Prostate gland (tissue), 2 donors: ENCODE results near the gene DDX39A. TPM values are rescaled to one million over a fixed set of nuclear protein-coding genes. Genes with fewer than 3 reads are reported as not detected.

Experiments used
- DNase-seq: peaks from one replicate; pipeline ENCODE4 v3.0.0-alpha.2; 2019; ENCODE audit warnings: low spot score
- H3K27ac ChIP-seq, 2 donors: fragments of 200-600 bp; sonication (generic); 2 replicates each; pipeline ENCODE4 v1.5.1; 2017 to 2019
- H3K27me3 ChIP-seq: fragments of 200-600 bp; sonication (generic); replicated peaks from 2 replicates; pipeline ENCODE4 v1.5.1; 2019; ENCODE audit not compliant: insufficient read depth
- H3K36me3 ChIP-seq, 2 donors: fragments of 200-600 bp; sonication (generic); 1 replicate in 1 of 2; 2 replicates in 1 of 2; pipeline versions ENCODE4 v1.5.1 to v1.8.1; 2017 to 2019
- H3K4me1 ChIP-seq: fragments of 200-600 bp; sonication (generic); replicated peaks from 2 replicates; pipeline ENCODE4 v1.5.1; 2019
- H3K4me3 ChIP-seq, 2 donors: fragments of 200-600 bp; sonication (generic); 2 replicates each; pipeline ENCODE4 v1.5.1; 2017 to 2019
- H3K9me3 ChIP-seq: fragments of 200-600 bp; sonication (generic); 2 replicates; pipeline ENCODE4 v1.5.1; 2017
- CTCF ChIP-seq, 4 experiments: fragments of 200-600 bp in 2 of 4; fragments of 450-650 bp in 2 of 4; sonication (generic) in 2 of 4; IDR thresholded peaks; 1 replicate in 3 of 4; 2 replicates in 1 of 4; pipeline ENCODE4 v1.5.1; 2016 to 2019; ENCODE audit warnings: antibody characterized with exemption in 4 of 4, mild to moderate bottlenecking in 2 of 4, moderate library complexity in 2 of 4
- POLR2A ChIP-seq: fragments of 450-650 bp; IDR thresholded peaks from one replicate; pipeline ENCODE4 v1.6.1; 2016; ENCODE audit warnings: antibody characterized with exemption, mild to moderate bottlenecking
- POLR2AphosphoS5 ChIP-seq: sonication (generic); formaldehyde crosslinking; IDR thresholded peaks from one replicate; pipeline ENCODE4 v1.6.1; 2017; ENCODE audit warnings: antibody characterized with exemption
- WGBS: methylation state at CpG from one replicate; pipeline ENCODE4 v1.1.5; 2018; 5-methylcytosine and 5-hydroxymethylcytosine counted together
- intact Hi-C: fragments of 100-400 bp; cut with DNase I; formaldehyde crosslinking; loops from one replicate; pipeline ENCODE4 v1.14.2; 2022
- total RNA-seq, 2 donors: library from RNA; depleted of rRNA; stranded (reverse); fragments of >200 nt; gene quantifications; one replicate each; pipeline ENCODE4 v1.1.0, GENCODE V29; 2016

The DDX39A gene
- total RNA-seq, 2 donors from 2014 or later = 64.9 to 121 TPM

DNA sequence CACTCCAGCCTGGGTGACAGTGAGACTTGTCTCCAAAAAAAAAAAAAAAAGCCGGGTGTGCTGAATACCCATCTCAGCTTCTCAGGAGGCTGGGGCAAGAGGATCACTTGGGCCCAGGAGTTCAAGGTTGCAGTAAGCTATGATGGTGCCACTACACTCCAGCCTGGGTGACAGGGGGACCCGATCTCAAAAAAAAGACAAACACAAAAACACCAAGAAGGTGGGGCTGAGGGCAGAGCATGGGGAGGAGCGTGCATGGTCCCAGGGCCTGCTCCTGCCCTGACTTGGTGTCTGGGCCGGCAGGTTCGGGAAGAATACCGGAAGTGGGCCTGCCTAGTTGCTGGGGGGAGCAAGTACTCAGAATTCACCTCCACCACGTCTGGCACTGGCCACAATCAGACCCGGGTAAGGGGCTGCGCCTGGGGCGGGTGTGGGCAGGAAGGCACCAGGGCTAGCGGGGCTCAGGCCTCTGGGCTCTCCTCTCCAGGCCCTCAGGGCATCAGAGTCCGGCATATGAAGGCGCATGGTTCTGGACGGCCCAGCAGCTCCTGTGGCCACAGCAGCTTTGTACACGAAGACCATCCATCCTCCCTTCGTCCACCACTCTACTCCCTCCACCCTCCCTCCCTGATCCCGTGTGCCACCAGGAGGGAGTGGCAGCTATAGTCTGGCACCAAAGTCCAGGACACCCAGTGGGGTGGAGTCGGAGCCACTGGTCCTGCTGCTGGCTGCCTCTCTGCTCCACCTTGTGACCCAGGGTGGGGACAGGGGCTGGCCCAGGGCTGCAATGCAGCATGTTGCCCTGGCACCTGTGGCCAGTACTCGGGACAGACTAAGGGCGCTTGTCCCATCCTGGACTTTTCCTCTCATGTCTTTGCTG is 11.3 kb downstream of the DDX39A start:
- no peak overlapping the region for H3K27ac ChIP-seq
- no peak for DNase-seq
- intact Hi-C loops = loop anchor here (5.0 kb wide), 2 partner anchors 46 to 271 kb away; partner anchors contain the start of gene ASF1B
- H3K27me3 ChIP-seq = no peaks in the 10 kb centered on the region
- WGBS = 71% methylated on average over 20 of the region's 20 CpGs
- H3K4me1 ChIP-seq = peaks cover 3% of the 10 kb centered on the region
- TF ChIP-seq CTCF (IDR thresholded peaks at IDR 0.05) = no peak
- no peak for TF ChIP-seq POLR2AphosphoS5
- no peak for TF ChIP-seq POLR2A
- no peak overlapping the region for H3K4me3 ChIP-seq
- H3K9me3 ChIP-seq = no peaks in the 10 kb centered on the region
- H3K36me3 ChIP-seq = peaks cover 30 to 37% of the 10 kb centered on the region in 2 donors

DNA sequence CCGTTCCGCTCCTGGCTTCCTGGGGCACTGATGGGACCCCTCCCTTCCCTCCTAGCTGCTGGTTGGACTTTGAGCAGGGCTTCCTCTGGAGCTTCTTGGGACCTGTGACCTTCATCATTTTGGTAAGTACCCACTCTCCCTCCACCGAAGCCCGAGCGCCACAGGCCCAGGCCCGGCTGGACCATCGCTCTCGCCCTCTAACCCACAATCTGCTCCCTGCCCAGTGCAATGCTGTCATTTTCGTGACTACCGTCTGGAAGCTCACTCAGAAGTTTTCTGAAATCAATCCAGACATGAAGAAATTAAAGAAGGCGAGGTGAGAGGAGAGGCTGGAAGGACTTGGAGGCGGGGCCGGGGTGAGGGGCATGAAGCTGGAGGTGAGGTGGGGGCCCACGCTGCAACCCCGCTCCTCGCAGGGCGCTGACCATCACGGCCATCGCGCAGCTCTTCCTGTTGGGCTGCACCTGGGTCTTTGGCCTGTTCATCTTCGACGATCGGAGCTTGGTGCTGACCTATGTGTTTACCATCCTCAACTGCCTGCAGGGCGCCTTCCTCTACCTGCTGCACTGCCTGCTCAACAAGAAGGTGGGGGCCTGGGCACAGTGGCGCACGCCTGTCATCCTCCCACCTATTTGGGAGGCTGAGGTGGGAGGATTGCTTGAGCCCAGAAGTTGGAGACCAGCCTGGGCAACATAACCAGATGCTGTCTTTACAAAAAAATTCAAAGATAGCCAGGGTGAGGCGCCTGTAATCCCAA is 12.3 kb downstream of the DDX39A start:
- H3K4me3 ChIP-seq = peak overlapping the region in 1 of 2 donors; percentile 25
- no peaks in the 10 kb centered on the region for H3K27me3 ChIP-seq
- peaks cover 3% of the 10 kb centered on the region for H3K4me1 ChIP-seq
- no peaks in the 10 kb centered on the region for H3K9me3 ChIP-seq
- DNase-seq = no peak
- peaks cover 25 to 31% of the 10 kb centered on the region in 2 donors for H3K36me3 ChIP-seq
- TF ChIP-seq POLR2AphosphoS5 (no peak), POLR2A (no peak), CTCF (IDR thresholded peaks at IDR 0.05) (no peak)
- peak overlapping the region in 1 of 2 donors; percentile 74 for H3K27ac ChIP-seq
- intact Hi-C loops = loop anchor here (5.0 kb wide), 2 partner anchors 45 to 270 kb away; partner anchors contain the start of gene ASF1B
- 86% methylated on average over 27 of the region's 27 CpGs for WGBS

- H3K27ac ChIP-seq = peak overlapping the region; percentile 64 to 74
- H3K4me1 ChIP-seq = peaks cover 3% of the 10 kb centered on the region
- peak; percentile 80 for DNase-seq
- intact Hi-C loops = loop anchor here (5.0 kb wide), 2 partner anchors 44 to 269 kb away; partner anchors contain the start of gene ASF1B
- 19% methylated on average over 58 of the region's 61 CpGs for WGBS
- H3K4me3 ChIP-seq = peak overlapping the region; percentile 17 to 25
- TF ChIP-seq CTCF (IDR thresholded peaks at IDR 0.05) (peak; percentile 85 to 95 (median 90)), POLR2A (no peak), POLR2AphosphoS5 (peak; percentile 67)
- H3K36me3 ChIP-seq = peaks cover 22 to 31% of the 10 kb centered on the region in 2 donors
- H3K9me3 ChIP-seq = no peaks in the 10 kb centered on the region
- H3K27me3 ChIP-seq = no peaks in the 10 kb centered on the region
Observed at GRCh38 chr19:14405758-14406644, 13.1 kb downstream of the DDX39A start.

GRCh38 chr19:14405380-14405757 is 13.8 kb downstream of the DDX39A start:
- no peaks in the 10 kb centered on the region for H3K9me3 ChIP-seq
- H3K36me3 ChIP-seq = peaks cover 15 to 25% of the 10 kb centered on the region in 2 donors
- 79% methylated on average over 6 of the region's 6 CpGs for WGBS
- TF ChIP-seq CTCF (IDR thresholded peaks at IDR 0.05) (no peak), POLR2A (no peak), POLR2AphosphoS5 (no peak)
- H3K4me3 ChIP-seq = no peak overlapping the region
- intact Hi-C loops = loop anchor here (5.0 kb wide), 2 partner anchors 43 to 268 kb away; partner anchors contain the start of gene ASF1B
- H3K4me1 ChIP-seq = peaks cover 3% of the 10 kb centered on the region
- DNase-seq = no peak
- peak overlapping the region in 1 of 2 donors; percentile 74 for H3K27ac ChIP-seq
- H3K27me3 ChIP-seq = no peaks in the 10 kb centered on the region
